Endothelial cell of umbilical vein (primary cell): ENCODE results near the gene LCA5L.

ENCODE experiments used
- CTCF ChIP-seq, 2 donors: IDR thresholded peaks; 1 replicate in 1 of 2; 2 replicates in 1 of 2; pipeline ENCODE4 v1.5.1; 2011; ENCODE audit warnings: low read length in 2 of 2, mild to moderate bottlenecking in 2 of 2, moderate library complexity in 2 of 2, control low read depth in 1 of 2, inconsistent platforms in 1 of 2, low read depth in 1 of 2; ENCODE audit not compliant: insufficient read depth in 1 of 2; ENCODE audit errors: extremely low read depth in 1 of 2
- POLR2A ChIP-seq: IDR thresholded peaks from 2 replicates; pipeline ENCODE4 v1.6.1; 2012; ENCODE audit warnings: low read depth, mild to moderate bottlenecking, control low read depth, low read length

GRCh38 chr21:39471598-39471997, 26.0 kb upstream of the LCA5L start:
- TF ChIP-seq POLR2A (no peak), CTCF (IDR thresholded peaks at IDR 0.05; ENCODE audit: extremely low read depth in 1 of 2, insufficient read depth in 1 of 2, low read depth in 1 of 2, low read length in 2 of 2) (no peak)
